ENCODE results near the gene CYTH1.

The CYTH1 gene

DNA sequence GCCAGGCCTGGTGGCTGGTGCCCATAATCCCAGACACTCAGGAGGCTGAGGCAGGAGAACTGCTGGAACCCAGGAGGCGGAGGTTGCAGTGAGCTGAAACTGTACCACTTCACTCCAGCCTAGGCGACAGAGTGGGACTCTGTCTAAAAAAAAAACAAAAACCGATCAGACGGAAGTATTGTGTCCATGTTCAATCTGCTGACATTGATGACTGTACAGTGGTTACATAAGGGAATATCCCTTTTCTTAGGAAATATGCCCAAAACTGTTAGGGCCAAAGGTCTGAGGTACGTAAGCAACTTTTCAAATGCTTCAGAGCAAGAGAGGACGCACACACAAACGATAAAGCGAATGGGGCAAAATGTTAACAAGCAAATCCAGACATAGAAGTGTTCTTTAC lies 135.0 kb downstream of the CYTH1 start:
- H3K27ac ChIP-seq, result no peak overlapping the region
- H3K27me3 ChIP-seq, result peaks cover 22% of the 10 kb centered on the region
- peaks cover 7% of the 10 kb centered on the region for H3K9me3 ChIP-seq
- peaks cover 4 to 11% of the 10 kb centered on the region in 2 experiments for H3K4me1 ChIP-seq (ENCODE audit: control insufficient read depth in 1 of 2, insufficient read depth in 1 of 2, low read depth in 1 of 2, low read length in 1 of 2)
- H3K36me3 ChIP-seq, result no peaks in the 10 kb centered on the region
- TF ChIP-seq CTCF (IDR thresholded peaks at IDR 0.05), result no peak
- no peak overlapping the region for H3K4me3 ChIP-seq (ENCODE audit: low read depth in 1 of 2, low read length in 1 of 2)

GRCh38 chr17:78645421-78646295 lies 136.4 kb downstream of the CYTH1 start:
- Histone ChIP-seq H3K27me3 (peaks cover 22% of the 10 kb centered on the region), H3K9me3 (peaks cover 7% of the 10 kb centered on the region), H3K27ac (no peak overlapping the region), H3K4me3 (ENCODE audit: low read depth in 1 of 2, low read length in 1 of 2) (no peak overlapping the region), H3K4me1 (ENCODE audit: control insufficient read depth in 1 of 2, insufficient read depth in 1 of 2, low read depth in 1 of 2, low read length in 1 of 2) (peaks cover 4 to 11% of the 10 kb centered on the region in 2 experiments), H3K36me3 (no peaks in the 10 kb centered on the region)
- no peak for TF ChIP-seq CTCF (IDR thresholded peaks at IDR 0.05)

GRCh38 chr17:78644931-78645351 lies 137.1 kb downstream of the CYTH1 start:
- H3K9me3 ChIP-seq, result peaks cover 7% of the 10 kb centered on the region
- TF ChIP-seq CTCF (IDR thresholded peaks at IDR 0.05), result no peak
- H3K4me1 ChIP-seq (ENCODE audit: control insufficient read depth in 1 of 2, insufficient read depth in 1 of 2, low read depth in 1 of 2, low read length in 1 of 2), result peaks cover 4 to 12% of the 10 kb centered on the region in 2 experiments
- peaks cover 22% of the 10 kb centered on the region for H3K27me3 ChIP-seq
- H3K27ac ChIP-seq, result no peak overlapping the region
- no peaks in the 10 kb centered on the region for H3K36me3 ChIP-seq
- H3K4me3 ChIP-seq (ENCODE audit: low read depth in 1 of 2, low read length in 1 of 2), result no peak overlapping the region

DNA sequence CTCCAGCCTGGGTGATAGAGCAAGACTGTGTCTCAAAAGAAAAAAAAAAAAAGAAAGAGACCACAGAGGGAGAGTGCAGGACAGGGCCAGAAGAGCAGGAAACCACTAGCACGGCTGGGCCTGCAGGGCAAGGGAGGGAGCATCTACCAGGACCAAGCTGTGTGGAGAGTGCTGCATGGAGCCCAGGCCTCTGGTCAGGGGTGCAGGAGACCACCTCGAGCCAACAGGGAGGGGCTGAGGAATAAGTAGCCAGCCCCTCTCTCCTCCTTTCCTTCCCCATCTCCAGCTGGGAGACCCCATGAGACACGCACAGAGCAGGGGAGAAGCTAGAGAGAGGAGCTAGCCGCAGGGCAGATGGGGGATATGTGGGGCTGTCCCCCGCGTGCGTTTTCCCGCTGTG lies 137.8 kb downstream of the CYTH1 start:
- peaks cover 22% of the 10 kb centered on the region for H3K27me3 ChIP-seq
- peaks cover 8 to 20% of the 10 kb centered on the region in 2 experiments for H3K4me1 ChIP-seq (ENCODE audit: control insufficient read depth in 1 of 2, insufficient read depth in 1 of 2, low read depth in 1 of 2, low read length in 1 of 2)
- H3K36me3 ChIP-seq, result no peaks in the 10 kb centered on the region
- peaks cover 7% of the 10 kb centered on the region for H3K9me3 ChIP-seq
- H3K4me3 ChIP-seq (ENCODE audit: low read depth in 1 of 2, low read length in 1 of 2), result no peak overlapping the region
- H3K27ac ChIP-seq, result no peak overlapping the region
- TF ChIP-seq CTCF (IDR thresholded peaks at IDR 0.05), result no peak

DNA sequence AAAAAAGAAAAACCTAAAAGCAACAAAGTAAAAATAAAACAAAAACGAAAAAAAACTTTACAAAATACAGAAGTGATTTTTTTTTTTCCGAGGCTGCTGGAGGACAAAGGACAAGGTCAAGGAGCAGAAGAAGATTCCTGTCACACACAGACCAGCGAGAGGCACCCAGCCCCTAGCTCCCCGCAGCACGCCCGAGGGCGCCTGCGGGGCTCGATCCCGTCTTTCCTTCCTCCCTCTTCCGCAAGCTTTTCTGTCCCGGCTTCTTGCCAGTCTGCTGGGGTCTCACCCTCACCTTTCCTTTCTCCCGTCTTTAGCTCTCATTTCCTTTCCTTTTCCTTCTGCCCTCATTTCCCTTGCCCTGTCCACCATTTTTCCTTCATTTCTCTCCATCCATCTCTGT lies 138.7 kb downstream of the CYTH1 start:
- Histone ChIP-seq H3K9me3 (peaks cover 3% of the 10 kb centered on the region), H3K27me3 (peaks cover 22% of the 10 kb centered on the region), H3K36me3 (no peaks in the 10 kb centered on the region), H3K27ac (no peak overlapping the region), H3K4me3 (ENCODE audit: low read depth in 1 of 2, low read length in 1 of 2) (no peak overlapping the region), H3K4me1 (ENCODE audit: control insufficient read depth in 1 of 2, insufficient read depth in 1 of 2, low read depth in 1 of 2, low read length in 1 of 2) (peaks cover 11 to 26% of the 10 kb centered on the region in 2 experiments)
- no peak for TF ChIP-seq CTCF (IDR thresholded peaks at IDR 0.05)
